ENCODE data around the gene ZNF585A.

DNA sequence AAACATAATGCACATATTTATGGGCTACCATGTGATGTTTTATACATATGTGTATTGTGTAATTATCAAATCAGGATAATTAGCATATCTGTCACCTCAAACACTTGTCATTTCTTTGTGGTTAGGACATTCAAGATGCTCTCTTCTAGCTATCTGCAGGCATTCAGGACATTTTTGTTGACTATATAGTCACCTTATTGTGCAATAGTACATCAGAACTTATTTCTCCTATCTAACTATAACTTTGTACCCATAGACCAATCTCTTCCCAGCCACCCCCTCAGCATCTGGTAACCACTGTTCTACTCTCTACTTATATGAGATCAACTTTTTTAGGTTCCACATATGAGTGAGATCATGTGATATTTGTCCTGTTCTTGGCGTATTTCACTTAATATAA is 73.9 kb downstream of the ZNF585A start:
- no peak for TF ChIP-seq POLR2A (IDR thresholded peaks at IDR 0.05)
- TF ChIP-seq, protein P1, sequence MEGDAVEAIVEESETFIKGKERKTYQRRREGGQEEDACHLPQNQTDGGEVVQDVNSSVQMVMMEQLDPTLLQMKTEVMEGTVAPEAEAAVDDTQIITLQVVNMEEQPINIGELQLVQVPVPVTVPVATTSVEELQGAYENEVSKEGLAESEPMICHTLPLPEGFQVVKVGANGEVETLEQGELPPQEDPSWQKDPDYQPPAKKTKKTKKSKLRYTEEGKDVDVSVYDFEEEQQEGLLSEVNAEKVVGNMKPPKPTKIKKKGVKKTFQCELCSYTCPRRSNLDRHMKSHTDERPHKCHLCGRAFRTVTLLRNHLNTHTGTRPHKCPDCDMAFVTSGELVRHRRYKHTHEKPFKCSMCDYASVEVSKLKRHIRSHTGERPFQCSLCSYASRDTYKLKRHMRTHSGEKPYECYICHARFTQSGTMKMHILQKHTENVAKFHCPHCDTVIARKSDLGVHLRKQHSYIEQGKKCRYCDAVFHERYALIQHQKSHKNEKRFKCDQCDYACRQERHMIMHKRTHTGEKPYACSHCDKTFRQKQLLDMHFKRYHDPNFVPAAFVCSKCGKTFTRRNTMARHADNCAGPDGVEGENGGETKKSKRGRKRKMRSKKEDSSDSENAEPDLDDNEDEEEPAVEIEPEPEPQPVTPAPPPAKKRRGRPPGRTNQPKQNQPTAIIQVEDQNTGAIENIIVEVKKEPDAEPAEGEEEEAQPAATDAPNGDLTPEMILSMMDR (IDR thresholded peaks at IDR 0.05) = no peak
- no peak for TF ChIP-seq POLR2AphosphoS5 (IDR thresholded peaks at IDR 0.05)

Measured in breast epithelium (tissue), 3 donors.